Putamen (tissue), 1 donor: ENCODE results near the gene TTLL11.

Source experiments
- DNase-seq: peaks from one replicate; pipeline ENCODE4 v3.0.0-alpha.2; 2016; ENCODE audit warnings: low spot score

TTLL11 gene

DNA sequence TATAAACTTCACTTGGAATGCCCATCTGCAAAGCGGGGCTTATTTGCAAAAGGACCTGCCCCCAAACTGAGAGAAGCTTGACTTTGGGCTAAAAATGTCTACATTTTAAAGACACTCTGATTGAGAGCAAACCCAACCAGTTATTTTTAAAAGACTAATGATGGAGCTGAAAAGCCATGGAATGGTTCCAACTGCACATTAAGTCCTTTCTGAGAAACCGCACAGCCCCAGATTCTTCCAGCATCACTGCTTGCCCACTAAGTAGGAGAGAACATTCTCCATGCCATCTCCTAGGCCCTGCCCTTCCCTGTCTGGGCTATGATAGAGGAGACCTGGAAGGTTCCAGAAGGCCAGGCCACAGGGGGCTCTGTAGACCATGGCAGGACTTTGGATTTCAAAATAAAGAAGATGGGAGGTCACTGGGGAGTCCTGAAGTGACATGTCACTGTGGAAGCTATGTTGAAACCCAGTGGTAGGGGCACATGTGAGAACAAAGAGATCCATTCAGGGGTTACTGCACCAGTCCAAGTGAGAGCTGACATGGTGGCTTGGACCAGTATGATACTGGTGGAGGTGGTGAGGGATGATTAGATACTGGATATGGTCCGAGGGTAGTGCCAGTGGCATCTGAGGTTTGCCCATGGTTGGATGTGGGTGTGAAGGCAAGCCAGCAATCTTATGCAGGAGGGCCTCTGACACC, 262.5 kb downstream of the TTLL11 start:
- no peak for DNase-seq

DNA sequence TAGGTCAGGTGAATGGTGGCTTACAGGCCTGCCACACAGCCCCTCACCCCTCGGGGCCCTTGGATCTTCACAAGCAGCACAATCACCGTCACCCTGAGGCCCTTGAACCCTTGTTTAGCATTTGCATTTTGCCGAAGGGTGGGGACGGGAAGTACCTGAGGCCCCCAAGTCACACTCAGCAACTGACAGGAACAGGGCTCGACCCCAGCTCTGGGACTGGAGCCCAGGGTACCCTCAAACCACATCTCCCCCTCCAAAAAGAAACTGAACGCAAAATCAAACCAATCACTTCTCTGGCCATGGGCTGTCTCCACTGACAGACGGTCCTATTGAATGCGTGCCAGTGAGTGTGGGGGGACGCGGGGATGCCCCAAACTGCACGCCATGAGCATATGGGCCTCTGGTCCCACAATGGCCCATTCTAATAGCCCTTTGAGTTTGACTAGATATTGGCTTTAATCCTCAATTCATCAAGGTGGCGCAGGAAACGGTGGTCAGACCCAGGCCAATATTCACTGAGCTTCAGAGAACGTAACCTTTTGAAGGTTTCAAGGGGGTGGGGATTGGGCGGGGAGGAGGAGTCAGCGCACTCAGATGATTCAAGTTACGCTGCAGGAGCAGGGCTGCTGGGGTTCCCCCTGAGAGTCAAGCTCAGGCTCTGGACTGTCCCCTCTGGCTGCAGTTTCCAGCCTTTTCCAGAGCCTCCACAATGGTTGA, 265.7 kb downstream of the TTLL11 start:
- no peak for DNase-seq

DNA sequence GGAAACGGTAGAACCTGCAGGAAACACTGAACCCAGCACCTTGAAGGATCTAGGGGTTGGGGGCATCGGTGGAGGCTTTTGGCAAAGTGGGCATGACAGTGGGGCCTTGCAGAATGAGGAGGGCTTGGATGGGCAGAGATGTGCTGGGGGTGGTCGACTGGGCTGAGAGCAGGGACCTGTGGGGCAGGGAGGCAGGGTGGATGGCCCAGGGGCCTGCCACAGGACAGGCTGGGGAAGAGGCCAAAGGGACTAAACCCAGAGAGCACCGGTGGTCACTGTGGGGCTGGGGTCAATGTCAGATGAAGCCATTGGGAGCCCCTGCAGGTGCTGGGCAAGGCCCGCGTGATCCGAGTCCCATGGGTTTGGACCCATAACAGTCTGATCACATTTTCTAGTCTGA, 266.4 kb downstream of the TTLL11 start:
- DNase-seq, result no peak

DNA sequence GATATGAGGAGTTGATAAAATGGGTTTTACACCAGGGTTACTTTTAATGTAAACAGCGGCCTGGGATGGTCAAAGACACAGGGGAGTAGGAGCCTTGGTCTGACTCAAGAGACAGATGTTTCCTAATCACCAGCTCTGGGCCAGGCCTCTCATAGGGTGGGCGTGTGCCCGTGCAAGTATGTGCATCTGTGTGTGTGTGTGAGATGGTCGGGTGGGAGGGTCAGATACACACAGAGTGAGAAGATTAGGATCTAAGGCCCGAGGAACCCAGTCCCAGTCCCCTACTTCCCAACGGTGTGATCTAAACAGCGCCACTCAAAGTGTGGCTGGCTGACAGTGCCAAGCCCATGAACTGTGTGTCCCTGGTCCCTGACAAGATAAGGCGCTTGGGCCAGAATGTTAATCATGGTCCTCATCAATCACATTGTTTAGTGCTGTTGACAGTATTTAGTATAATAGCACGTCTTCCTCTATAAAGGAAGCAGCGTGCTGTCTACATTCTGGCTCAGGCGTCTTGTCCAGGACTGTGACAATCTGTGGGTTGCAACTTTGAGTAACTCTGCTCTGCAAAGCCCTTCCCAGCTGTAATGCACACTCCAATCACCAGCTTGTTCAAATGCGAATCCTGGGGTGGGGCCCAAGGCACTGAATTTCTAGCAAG, 267.9 kb downstream of the TTLL11 start:
- no peak for DNase-seq

DNA sequence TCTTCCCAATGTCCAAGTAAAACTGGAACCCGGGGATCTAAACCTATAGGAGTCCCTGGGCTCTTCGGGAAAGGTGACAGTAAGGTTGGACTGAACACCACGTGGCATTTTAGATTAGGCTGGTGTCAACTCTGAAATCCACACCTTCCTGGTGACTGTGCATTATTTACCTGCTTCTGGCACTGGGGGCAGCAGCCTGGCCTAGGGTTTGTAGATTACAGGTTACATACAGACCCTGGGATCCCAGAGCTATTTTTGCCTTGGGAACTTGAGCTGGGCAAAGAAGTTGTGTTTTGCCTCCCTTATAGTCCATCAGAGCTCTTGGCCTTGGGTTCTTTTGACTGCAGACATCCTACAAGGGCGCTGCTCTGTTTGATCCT, 268.5 kb downstream of the TTLL11 start:
- no peak for DNase-seq

DNA sequence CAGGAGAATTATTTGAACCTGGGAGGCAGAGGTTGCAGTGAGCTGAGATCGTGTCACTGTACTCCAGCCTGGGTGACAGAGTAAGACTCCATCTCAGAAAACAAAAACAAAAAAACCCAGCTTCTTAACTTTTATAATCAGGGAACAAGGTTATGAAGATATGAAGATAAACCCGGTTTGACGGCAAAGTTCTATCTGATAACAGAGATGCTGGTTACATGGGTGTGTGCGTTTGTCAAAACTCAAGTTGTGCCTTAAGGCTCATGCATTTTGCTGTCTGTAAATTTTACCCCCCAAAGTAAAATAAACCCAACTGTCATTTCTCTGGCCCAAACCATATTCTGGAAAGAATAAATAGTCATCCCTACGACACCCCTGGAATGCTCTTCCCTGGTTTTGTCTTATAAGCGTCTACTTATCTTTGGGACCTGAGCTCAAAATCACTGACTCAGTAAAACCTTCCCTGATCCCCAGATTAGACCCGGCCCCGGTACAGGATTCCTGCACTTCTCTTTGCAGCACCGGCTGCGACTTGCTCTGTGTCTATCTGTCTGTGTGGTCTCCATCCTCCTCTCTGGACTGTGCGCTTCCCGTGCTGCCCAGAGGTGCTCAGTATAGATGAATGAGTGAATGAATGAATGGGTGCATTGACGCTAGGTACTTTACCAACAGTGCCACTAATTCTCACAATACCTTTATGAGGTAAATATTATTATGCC, 269.5 kb downstream of the TTLL11 start:
- no peak for DNase-seq

DNA sequence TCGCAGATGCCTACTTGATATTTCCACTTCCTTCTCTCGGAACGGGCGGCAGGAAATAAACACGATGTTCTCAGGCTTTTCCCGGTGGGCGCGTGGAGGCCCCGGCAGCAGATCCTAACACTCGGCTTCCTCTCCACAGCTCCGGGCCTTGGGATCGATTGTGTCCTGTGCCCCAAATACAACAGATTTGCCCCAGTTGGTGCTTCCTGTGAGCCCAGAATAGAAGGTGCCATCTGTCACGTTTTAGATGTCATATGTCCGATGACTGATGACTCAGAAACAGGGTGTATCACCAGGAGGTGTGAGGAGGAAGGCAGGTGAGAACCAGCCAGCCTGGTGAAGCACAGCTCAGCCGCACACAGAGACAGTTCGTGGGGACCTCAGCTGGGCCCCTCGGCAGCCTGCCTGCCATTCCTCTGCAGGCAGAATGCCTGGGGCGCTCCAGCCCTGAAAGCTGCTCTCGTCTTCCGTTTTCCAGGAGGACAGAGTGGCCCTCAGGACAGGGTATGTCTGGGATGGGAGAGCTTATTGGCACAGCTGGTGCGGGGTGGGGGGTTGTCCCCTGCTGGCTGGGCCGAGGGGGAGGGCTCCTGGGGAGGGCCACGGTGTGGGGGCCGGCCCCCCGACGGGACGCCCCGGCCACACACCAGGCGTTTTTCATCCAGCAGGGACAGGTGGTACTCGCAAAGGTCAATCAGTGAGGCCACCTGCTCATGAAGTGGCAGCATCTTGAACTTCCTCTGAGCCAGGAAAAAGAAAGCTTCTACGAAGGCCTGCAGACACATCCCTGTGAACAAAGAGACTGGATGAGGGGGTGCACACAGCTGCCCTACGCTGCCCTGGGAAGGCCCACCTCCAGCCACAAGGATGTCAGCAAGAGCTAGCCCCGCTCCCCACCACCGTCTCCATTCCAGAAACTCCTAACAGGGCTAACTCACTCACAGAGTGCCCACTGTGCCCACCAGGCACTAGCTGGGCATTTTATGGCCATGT, 270.7 kb downstream of the TTLL11 start:
- no peak for DNase-seq

DNA sequence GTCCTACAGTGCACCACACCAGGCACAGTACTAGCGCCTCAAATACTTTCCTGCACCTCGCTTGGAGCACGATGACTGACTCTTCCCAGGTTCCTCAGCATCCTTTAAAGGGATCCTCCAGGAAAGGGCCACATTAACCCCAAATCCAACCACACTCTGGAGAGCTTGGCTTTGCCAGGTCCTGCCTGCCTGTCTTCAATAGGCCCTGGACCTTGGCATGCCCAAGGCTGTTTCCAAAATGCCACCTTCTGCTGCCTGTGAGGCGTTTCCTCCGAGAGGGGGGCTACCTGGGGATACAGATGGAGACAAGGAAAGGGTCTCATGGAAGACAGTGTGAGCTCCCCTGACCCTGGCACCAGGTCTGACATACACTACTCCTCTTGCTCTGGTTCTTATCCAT, 271.8 kb downstream of the TTLL11 start:
- no peak for DNase-seq

DNA sequence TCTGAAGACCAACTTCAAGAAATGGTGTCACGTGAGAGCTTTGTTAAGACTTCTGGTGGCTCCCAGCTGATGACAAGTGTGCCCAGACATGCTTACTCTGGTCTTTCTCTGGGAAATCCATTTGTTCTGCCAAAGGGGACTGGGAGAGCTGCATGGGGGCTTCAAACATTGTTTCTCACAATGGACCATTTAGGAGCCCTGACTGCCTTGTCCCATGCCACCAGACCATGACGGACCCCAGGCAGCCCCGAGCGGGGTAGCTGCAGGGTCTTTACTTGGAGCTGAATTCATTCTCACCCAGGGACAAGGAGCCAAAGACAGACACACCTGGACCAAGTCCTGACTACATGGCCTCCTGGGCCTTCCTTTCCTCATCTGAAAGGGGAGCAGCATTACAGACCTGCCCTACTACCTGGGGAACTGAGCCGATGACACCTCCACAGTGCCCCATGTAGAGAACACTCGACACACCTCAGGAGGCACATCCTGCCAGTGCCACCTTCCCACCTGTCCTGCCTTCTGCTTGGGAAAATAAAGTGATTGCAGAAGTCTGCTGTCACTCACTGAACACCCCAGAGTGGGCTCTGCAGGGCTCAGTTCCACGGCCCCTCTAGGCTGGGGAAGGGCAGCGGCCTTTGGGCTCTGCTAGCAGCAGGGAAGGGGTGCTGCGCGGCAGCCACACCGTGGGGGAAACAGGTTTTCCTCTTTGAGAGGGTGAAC, 272.7 kb downstream of the TTLL11 start:
- no peak for DNase-seq

DNA sequence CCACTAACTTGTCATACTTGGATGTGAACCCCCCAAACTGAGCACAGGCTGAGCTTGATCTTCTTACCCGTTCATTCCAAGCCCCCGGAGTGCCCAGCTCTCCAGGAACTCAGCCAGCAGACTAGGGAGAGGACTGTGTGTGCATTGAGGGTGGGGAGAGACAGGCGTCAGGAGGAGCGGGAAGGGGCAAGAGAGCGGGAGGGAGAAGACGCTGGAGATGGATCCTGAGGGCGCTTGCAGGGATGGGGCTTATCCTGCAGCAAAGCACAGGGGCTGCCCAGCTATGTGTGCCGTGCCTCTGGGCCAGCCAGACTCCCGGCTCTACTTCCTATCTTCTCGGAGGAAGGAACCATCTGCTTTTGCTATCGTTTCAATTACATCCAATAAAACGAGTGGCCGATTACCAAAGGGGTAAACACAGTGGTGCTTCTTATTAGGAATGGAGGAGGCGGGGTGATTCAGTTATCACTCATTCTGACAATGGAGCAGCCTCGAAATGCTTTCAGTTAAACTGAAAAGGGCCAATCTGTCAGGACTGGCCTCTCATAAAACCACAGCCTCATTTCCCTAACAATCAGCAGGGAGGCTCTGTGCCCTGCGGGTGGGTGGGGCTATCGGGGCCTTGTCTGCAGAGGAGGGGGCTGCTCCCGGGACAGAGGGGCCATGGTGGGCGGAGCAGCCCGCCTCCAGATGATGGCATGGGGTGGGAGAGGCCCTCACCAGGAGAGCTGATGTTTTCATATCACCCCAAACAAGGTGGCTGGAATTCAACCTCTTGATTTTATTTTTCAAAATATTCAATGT, 273.5 kb downstream of the TTLL11 start:
- no peak for DNase-seq

DNA sequence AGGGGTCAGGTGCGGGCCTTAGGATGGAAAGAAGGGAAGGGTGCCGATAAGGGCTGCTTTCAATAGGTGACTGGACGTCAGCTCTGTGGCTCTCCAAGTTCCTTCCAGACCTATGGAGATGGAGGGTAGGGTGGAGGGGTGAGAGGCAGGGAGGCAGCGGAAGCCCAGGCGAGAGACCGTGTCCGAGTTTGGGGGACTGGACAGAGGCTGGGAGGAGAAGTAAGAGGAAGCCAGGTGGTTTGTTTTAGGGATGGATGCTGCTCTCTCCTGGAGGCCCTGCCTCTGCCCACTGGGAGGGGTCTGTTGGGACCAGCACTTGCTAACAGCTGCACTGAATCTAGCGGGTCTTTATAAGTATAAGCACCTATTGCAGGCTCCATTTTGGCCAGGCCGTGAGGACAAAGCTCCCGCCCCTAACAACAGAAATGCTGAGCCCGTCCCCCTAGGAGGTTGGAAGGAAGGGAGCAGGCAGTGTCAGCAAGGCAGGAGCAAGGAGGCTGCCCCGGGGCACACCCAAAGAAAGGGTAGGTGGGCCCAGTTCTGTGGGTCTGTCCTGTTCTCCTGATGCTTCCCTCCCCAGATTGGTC, 274.2 kb downstream of the TTLL11 start:
- no peak for DNase-seq

DNA sequence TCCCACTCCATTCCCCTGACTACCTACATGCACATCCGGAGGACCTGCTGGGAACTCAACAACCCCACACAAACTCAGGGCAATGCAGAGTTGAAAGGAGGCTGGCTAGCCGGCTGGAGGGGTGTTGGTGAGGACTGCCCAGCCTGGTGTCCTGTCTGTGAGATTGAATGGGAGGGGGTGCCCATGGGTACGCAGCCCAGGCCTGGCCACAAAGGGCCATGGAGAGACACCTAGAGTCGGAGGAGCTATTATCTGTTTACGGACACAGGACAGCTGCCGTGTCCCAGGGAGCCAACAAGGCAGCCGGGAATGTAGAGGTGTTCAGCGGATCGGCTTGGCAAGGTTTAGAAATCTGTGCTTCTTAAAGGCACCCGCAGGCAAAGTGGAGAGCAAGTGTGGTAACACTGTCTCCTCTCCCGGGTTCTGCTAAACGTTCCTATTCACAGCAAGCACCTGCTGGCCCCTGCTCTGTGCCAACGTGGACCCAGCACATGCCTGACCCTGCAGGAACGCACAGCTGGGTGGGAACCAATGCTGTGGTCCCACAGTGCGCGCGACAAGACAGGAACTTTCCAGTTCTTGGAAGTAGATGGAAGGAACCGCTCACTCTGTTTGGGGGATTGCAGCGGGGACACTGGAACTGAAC, 275.0 kb downstream of the TTLL11 start:
- DNase-seq, result no peak

DNA sequence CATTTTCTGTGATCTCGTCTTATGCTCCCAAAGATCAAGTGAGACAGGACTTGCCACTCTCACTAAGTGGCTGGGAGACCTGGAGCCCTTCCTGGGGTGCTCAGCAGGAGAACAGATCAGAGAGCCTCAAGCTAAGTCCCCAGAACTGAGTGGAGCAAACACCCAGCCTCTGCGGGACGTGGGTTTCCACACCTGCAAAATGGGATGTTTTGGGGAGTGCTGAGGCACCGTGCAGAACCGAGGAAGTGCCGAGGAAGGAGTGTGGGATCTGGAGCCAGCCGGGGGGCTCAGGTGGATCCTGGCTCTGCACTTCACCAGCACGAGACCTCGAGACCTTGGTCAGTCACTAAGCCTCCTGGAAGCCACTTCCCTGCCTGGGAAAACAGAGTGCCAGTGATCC, 275.6 kb downstream of the TTLL11 start:
- DNase-seq, result no peak

DNA sequence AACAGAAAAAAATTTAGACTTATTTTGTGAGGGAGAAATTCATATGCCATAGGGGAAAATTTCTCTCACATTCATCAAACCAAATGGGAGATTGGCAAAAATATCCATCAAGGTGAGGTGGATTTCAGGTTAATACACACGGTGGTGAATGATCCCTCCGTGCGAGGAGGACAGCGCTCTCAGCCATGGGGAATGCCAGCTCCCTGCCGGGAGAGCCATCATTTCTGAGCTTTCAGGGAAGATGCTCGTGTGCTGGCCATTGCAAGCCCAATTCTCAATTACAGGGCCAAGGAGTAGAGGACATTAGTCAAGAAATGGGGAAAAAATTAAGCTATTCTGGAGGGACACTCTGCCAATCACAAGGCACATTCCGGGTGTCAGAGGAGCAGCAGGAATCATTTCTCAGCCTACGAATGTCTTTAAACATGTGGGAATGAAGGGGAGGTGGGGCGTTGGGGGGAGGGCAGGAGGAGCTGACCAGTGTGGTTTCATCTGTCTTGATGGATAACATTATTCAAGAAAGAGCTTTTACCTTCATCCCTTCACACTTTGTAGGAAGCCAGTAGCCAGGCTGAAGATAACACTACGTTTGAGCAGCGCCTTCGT, 276.2 kb downstream of the TTLL11 start:
- no peak for DNase-seq

DNA sequence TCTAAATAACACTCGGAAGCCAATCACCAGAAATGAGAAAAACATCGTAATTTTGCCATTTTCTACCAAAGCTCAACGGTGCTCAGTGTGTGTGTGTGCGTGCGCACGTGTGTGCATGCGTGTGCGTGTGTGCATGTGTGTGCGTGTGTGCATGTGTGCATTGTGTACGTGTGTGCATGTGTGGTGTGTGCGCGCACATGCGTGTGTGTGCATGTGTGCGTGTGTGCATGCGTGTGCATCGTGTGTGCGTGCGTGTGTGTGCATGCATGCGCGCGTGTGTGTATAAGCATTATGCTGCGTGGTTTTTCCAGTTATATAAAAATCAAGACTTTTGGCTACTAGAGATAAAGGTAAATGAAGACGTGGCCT, 276.7 kb downstream of the TTLL11 start:
- DNase-seq, result no peak

DNA sequence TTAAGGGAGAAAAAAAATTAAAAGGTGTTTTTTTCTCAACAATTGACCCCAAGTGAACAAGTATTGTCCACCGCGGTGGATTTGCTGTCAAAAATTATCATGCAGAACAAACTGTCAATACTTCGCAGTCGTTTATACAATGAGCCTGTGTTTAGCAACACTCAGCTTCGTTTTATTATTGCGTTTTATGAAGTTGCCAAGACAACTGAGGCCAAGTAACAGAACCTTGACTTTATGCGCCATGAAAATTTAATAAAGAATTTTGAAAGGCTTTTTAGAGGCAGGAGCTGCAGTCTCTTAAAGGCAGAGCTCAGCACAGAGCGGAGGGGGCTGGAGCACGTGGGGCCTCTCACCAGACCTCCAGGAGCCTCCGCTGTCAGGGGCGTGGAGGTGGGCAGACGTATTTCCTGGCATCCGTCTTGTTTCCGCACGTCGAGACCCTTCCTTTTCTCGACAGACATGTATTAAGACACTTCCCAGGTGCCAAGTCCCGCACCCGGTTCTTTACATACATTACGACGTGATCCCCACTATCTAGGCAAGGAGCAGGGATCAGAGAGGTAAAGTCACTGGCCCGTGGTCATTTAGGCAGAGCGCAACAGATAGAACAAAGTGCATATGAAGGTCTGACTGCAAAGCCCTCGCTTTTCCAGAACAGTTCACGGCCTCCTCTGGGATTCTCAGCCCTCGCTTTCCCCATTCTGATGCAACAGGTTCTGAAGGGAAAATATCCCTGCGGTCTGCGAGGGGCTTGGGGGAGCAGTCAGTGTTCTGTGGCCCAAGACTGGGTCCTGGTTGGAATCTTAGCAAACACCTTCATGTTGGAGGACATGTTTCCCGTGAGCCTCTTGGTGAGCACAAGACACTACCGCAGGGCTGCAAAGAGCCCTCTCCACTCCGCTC, 277.3 kb downstream of the TTLL11 start:
- no peak for DNase-seq

DNA sequence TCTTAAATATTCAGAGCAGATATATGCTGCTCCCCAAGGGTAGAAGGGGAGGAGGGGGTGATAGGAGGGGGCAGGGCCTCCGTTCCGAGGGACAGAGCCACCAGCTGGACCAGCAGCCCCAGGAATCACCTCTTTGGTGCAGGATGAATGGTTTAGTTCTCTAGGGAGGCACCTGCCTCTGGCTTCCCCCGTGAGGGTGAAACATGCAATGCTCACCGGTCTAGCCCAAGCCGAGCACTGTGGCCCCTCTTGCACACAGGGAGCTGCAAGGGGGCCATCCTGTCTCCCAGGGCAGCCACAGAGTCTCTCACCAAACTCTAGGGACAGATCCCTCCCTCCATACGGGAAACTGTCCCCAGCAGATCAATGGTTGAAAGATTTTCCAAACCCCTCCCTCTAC, 278.0 kb downstream of the TTLL11 start:
- DNase-seq, result no peak

DNA sequence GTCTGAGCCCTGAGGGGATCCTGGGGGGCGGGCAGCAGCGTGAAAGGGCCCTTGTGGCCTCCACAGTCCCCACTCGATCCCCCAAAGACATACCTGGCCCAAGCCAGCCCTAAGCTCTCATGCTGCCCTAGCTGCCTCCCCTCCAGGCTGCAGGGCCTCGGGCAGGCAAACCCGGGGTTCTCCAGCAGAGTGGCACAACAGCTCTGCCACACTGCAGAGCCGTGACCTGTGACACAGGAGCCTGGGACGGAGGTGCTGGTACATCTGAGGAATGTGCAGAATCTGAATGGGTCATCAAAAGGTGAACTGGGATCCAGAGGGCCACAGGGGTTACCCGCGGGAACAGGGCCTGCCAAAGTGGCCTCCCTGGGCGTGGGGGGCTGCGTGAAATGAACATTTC, 278.5 kb downstream of the TTLL11 start:
- DNase-seq, result no peak
